Stimulated activated CD8-positive, alpha-beta memory T cell treated with anti-CD3 and anti-CD28 coated beads, Interleukin-4, amount 100 ng/mL, for 48 hours (primary cell): ENCODE results near the gene PTPRG.

ENCODE experiments used
- DNase-seq: peaks from one replicate; pipeline ENCODE4 v3.0.0-alpha.2; 2020

Gene PTPRG

DNA sequence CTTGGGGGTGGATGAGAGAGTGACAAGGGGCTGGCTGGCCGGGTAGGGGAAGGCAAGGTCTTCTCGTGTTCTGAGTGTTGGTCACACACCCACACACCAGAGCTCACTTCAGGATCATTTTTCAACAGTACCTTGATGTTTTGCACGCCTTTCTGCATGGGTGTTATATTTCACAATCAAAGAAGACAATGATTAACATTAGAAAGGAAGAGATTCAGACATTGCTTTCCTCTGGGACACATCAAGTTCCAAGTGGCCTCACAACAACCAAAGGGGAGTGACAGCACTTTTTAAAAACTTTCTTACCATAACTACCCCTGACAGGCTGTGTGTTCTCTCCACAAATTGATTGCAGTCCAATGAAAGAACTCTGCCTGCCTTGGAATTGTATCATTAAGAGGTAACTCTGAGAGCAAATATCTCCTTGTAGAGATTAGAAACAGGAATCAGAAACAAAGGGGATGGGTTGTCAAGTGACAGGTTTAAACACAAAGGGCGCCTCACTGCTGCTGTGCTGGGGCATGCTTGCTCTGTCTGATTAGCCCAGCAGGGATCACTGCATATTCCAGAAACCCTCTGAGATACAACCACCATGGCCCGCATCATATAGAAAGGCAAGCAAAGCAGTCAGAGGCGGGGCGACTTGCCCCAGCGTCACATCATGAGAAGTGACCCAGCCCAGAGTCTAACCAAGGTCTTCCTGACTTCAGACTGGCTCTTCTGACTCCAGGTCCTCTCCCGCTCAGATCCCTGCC, 581.1 kb downstream of the PTPRG start:
- no peak for DNase-seq

DNA sequence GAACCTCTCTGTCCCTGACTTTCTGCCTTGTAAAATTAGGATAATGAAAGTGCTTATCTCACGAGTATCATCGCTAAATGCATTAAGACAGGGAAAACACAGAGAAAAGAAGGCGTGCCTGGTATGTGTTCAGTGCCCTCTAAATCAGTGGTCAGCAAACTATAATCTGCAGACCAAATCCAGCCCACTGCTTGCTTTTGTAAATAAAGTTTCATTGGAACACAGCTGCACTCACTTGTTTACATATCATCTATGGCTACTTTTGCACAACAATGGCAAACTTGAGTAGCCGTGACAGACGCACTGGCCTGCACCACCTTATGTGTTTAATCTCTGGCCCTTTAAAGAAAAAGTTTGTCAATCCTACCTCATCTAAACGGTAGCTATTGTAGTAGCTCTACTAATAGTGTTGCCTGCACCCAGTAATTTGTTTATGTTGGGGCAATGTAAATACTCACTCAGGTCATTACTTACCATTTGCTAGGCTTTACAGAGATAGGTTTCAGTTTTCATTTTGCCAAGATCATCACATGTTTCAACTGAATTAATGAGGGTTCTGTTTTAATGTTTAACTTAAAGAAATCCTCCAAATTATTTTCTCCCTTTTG, 582.6 kb downstream of the PTPRG start:
- DNase-seq: no peak

DNA sequence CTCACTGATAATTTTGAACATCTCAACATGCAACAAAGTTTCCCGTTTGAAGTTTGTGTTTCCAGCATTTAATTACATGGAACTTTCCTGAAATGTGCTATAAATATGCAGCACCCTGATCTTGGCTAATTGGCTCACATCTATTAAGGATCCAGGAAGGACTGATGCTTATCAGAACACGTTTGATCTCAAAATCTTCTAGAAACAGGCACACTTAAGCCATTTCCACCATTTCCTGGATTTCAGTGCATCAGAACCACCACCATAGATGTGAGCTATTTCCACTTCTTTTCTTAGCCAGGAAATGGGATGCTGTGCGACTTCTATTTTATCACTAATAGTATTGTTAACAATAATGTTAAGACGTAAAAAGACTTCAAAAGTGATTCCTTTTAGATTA, 583.1 kb downstream of the PTPRG start:
- DNase-seq: no peak

DNA sequence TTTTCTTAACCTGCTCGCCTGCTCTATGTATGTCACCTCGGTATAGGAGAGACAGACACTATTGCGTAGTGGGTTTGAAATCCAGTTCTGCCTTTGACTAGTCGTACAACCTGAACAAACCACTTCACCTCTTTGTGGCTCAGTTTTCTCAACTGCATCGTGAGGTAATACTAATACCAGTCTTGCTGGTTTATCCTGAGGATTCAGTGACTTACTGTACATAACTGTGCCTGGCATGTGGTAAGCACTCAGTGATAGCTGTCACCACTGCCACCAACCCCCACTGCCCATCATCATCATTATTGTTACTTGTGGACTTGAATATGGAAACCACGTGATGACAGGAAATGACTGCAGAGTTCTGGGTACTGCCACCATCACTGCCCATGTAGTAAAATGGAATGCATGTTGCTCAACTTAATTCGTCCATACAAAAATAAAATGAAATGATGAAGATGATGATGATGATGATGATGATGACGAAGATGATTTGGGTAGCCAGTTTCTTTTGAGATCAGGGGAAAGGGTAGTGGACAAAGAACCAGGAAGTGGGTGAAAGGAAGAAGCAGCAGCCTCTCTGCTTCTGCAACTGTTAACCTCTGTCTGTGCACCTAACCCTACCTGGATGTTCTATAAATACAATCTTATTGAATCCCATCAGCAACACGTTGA, 583.9 kb downstream of the PTPRG start:
- DNase-seq: no peak

DNA sequence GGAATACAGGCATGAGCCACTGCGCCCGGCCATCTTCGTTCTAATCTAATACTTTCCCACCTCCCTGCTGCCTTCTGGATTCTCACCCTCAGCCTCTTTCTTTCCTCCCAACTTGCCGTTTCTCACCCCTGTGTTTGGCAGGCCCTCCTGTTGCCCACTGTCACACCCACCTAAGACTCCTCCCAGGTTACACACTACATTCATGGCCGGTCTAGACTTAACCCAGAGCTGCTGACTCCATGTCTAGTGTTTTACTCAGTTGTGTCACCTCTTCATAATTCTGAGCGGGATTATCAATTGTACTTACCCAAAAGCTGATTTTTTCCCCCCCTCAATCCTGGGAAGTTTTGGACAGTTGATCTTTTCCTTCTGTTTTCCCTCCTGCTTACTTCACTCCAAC, 588.2 kb downstream of the PTPRG start:
- no peak for DNase-seq

DNA sequence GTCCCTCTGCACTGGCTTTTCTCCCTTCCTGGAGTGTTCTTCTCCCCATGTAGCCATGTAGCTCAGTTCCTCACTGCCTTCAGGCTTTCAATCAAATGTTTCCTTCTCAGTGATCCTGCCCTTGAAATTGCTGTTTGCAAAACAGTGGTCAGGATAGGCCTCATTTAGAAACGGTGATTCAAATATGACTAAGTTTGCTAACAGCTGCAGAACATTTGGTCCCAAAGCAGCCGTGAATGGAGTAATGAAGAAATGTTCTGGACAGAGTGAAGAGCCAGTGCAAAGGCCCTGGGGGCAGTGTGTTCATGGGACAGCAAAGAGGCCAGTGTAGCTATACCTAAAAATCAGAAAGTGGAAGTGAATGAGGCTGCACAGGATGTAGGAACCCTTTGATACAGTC, 588.6 kb downstream of the PTPRG start:
- no peak for DNase-seq

DNA sequence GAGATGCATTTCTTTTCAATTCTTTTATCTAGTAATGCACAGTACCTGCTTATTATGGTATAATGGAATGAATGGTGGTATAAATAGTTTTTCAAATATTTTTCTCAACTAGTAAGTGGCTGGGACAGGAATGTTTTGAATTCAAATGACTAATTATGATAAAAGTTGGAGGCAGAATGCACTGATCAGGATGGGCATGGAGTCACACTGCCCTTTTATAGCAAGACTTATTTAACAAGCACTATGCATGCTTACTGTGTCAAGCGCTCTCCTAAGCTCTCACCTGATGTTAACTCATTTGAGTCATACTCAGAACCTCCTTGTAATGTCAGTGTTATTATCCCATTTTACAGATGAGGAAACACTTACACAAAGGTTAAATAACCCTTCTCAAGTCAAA, 590.2 kb downstream of the PTPRG start:
- DNase-seq: no peak

DNA sequence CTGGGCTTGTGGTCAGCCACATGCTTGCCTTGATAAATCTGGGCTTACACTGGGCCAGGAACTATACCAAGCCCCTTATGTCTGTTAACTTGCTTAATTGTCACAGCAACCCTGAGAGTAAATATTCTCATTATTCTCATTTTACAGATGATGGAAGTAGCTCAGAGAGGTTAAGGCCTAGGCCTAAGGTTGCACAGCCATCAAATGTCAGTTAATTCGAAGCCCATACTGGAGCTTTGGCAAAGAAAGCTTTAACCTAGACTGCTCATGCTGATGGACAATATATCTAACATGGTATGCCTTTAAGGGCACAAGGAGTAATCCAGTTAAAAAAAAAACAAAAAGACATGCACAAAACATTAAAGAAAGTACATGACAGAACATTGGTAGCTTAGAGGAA, 591.9 kb downstream of the PTPRG start:
- DNase-seq: no peak

DNA sequence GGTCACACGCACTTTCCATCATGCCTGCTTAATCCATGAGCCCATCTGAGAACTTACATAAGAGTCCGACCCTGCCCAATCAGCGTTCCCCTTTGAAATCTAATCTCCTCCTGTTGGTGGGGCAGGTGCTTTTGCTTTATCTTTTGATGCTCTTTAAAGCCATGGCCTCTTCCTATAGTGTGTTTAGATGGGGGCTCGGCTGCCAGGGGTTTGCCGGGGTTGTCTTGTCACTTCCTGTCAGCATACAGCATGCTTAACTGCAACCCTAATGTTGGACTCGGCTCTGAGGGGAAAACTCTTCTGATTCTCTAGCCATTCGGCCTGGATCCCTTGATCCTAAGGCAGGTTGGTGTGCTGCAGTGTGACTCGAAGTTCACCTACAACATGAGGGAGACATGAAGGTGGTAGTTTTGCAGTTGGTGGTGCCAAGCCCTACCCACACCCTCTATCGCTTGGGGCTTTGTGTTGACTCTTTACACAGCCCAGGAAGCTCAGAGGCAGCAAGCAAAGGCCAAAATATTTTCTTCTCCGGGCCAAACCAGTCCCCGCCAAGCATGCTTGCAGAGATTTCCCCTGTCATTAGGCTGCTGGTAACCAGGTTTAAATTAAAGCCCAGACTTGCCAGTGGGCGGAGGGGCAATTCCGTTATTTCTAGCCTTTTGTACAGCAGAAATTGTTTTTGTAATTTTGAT, 593.2 kb downstream of the PTPRG start:
- DNase-seq: no peak

DNA sequence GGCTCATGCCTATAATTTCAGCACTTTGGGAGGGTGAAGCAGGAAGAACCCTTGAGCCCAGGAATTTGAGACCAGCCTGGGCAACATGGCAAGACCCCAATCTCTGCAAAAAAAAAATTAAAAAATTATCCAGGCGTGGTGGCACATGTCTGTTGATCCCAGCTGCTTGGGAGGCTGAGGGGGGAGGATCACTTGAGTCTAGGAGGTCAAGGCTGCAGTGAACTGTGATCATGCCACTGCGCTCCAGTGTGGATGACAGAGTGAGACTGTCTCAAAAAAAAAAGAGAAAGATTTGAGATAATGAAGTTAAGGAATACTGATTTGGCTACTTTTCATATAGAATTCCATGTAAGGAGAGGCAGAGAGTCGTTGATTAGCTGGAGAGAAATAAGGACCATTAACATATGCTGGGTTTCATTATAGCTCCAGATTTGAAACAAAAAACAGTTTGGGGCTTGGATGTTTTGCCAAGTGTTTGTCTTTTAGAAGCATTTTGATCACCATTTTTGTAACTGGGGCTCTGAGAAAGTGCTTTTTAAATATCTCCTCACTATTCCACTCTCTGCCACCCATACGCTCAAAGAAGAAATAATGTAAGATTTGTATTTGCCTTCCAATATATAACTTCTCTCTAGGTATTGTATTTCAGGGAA, 597.8 kb downstream of the PTPRG start:
- DNase-seq: no peak

DNA sequence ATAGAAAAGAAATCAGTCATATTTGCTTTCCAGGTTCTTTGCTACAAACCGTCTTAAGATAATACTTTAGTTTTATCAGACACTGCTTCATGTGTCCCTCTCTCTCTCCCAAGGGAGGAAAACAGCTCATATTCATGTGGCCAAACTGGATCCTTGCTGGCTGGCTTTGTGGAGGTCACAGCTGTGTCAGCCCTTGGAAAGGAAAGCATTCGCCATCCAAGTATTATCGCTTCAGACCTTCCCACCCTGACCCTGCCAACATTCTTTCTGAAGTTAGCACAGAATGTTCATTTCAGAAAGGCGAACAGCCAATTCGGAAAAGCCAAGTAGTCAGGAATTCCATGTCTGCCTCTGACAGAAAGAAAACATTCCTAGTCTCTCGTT, 598.3 kb downstream of the PTPRG start:
- DNase-seq: no peak

DNA sequence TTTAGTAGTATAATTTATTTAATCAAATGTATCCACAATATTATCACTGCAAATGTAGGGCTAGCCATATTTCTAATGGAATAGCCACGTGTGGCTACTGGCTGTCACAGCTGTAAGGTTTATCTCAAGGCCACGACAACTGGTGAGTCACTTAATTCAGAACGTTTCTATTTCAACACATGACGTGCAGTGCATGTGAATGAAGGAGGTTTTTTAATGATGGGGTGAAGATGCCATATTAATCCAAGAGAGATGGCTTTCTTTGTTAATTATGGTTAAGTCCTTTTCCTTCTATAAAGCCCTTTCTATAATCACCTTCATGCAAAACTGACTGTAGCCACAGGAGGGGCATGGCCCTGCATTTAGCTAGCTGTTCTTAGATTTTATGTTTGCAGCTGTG, 600.0 kb downstream of the PTPRG start:
- no peak for DNase-seq

DNA sequence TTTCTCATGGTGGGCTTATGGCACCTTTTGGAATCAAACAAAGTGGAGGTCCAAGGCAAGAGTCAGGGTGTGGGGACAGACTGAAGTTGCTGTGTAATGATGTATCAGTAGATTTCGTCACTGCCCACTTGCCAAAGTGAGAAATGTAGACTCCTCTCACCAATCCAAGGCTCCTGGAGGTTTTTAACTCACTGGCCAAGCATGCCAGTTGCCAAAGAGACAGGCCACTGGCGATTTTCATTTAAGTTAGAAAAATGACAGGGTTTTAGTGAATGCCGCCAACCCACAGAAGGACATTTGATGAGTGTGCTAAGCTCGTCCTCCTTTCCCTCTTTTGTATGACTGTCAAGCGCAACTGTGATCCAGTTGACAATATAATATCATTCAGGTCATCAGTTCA, 602.8 kb downstream of the PTPRG start:
- DNase-seq: no peak

DNA sequence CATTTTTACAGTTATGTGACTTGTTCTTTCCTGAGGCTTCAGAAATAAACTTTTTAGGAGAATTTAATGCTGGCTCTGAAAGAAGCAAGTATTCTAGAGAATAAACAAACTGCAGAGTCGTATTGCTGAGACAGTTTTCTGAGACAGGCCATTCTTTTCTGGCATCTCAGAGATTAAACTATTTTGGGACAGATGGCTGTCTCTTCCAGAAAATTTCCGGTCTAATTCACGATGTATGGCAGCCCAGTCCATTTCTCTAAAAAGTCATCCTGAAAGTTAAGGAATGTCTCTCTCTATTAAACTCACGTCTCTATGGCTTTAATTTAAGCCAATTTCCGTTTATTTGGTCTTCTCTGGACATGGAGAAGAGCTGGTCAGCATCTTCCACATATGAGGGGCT, 603.4 kb downstream of the PTPRG start:
- DNase-seq: no peak

DNA sequence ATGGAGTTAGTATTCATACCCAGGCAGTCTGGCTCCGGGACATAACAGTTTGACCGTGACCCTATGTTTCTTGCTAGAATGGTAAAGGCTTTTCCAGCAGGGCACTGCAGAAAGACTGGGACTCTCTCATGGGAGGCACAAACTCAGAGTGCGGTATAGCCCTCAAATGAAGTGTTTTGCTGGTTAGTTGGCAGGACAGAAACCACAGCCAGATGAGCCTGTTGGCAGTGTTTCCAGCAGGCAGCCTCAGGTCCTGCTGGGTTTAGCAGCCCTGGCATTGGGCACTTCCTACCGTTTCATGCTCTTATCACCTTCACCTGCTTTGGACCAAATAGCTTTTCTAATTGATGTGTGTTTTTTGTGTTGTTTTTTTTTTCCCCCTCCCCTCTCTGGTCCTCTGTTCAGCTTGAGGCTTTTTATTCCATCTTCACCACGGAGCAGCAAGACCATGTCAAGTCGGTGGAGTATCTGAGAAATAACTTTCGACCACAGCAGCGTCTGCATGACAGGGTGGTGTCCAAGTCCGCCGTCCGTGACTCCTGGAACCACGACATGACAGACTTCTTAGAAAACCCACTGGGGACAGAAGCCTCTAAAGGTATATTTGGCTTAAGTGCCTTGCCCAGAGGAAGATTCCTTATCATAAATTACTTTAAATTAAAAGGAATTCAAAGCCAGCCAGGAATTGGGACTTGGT, 606.3 kb downstream of the PTPRG start:
- DNase-seq: no peak

DNA sequence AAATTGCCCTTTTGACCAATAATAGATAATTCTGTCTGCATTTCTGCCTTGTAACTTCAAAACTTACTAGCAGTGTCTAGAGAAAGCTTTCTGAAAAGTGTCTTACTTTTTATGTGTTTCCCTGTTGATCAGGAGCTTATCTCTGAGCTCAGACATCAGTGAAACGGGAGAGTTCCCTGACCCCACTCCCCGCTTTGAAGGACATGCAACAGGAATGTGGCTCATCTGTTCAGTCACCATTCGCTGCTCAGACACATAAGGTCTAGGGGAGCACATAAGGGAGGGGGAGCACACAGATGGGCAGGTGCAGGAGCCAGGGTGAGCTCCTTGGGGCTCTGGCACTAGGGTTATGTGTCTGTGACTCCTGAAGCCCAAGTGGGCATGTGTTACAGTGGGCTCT, 607.0 kb downstream of the PTPRG start:
- DNase-seq: no peak

DNA sequence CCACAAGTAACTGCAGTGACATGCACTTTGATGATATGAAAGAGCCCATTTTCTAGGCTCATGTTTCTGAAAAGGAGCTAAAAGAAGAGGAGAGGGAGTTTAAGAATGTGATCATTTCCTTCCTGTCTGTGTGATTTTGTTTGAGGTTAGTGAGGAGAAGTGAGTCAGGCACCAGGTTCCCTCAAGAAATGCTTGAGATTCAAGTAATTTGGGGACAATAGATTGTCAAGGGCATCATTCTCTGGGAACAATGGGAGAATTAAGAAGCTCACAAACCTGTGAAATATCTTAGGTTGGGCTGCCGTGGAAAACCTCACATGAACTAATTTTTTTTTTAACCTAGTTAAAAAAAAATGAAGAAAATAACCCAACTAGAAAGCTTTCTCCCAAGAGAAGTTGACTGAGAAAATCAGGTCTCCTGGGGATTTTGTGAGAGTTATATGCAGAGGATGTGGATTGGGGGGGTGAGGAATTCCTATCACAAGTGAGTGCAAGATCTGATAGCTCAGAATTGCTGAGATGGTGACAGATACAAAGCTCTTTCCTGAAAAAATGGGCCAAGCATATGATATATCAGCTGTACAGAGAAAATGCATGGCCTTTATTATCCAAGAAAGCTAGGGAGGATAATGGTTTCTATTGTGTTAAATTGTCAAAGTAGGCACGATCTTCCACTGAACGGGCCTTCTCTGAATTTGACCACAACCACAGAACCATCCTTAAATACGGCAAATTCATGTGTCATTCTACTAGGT, 608.7 kb downstream of the PTPRG start:
- DNase-seq: no peak

DNA sequence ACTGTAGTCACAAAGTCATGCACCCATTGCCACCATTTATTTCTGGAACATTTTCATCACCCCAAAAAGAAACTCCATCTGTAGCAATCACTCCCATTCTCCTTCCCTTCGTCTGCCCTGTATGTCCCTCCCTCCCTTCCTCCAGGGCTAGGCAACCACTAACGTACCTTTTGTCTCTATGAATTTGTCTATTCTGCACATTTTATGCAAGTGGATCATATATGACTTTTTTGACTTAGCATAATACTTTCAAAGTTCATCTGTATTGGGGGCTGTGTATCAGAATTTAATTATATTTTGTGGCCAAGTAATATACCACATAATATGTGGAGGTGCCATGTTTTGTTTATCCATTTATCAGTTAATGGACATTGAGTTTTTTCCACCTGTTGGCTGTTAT, 610.4 kb downstream of the PTPRG start:
- DNase-seq: no peak

DNA sequence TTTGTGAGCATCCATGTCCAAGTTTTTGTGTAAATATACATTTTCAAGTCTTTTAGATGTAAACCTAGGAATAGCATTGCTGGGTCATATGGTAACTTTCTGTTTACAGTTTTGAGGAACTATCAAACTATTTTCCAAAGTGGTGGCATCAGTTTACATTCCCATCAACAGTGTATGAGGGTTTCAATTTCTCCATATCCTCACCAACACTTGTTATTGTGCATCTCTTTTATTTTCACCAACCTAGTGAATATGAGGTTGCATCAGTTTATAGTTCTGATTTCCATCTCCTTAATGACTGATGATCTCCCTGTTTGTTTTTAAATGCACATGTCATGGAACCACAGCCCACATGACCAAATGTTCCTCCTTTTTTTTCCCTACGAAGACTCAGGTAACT, 610.8 kb downstream of the PTPRG start:
- no peak for DNase-seq

DNA sequence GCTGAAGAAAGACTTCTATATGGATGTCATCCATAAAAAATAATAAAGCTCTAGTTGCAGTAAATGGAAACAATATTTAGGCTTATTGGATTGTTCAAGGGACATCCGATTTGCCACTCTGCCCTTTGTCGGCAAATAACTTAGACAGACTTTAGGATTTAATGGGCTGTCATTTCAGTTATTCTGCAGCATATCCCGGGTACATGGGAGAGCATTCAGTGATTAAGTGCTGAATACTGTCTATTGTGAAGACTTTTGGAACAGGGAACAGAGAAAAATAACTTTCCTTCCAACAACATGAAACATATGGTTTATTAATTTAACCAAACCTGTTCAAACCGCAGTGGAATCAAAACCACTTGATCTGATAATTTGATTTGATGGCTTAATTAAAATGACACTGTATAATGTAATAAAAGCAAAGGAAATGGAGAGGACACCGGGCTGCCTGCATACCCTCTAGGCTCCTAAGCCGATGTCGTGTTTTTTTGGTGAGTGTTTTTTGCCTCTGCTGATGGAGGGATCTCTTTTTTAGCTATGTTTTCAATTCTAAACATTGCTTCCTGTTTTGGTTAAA, 612.7 kb downstream of the PTPRG start:
- DNase-seq: no peak

DNA sequence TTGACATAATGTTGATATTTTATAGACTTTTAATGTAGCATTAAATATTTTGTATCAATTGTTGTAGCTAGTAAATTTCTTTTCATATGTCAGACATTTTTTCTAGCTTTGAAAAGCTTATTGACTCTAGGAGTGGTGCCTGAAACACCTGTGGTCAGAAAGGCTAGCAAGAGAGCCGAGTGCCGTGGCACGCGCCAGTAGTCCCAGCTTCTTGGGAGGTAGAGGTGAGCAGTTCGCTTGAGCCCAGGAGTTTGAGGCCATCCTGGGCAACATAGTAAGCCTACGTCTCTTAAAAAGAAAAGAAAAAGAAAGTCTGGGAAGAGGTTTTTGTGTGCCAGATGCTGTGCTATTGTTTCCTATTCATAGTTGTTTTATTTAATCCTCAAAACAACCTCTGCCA, 613.8 kb downstream of the PTPRG start:
- DNase-seq: no peak

DNA sequence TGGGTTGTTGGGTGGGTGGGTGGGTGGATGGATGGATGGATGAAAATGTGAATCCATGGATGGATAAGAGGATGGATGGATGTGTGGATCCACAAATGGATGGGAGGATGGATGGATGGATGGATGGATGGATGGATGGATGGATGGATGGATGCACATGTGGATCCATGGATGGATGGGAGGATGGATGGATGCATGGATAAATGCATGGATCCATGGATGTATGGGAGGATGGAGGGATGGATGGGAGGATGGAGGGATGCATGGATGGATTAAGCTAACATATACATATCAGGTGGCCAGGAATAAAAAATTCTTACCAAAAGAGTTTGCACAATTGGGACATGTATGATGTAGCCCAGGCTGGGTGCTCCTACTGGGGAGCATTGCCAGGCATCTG, 616.7 kb downstream of the PTPRG start:
- no peak for DNase-seq
